Neural progenitor cell (in vitro differentiated cells): Measurements from ENCODE around the gene TMEM94.

Source experiments
- CTCF ChIP-seq: fragments of 200-600 bp; sonication (generic); IDR thresholded peaks from 2 replicates; pipeline ENCODE4 v1.5.1; 2017; ENCODE audit warnings: antibody characterized with exemption, mild to moderate bottlenecking
- EZH2 ChIP-seq: fragments of 200-600 bp; sonication (generic); IDR thresholded peaks from 2 replicates; pipeline ENCODE4 v1.6.1; 2017; ENCODE audit warnings: antibody characterized with exemption, mild to moderate bottlenecking, moderate library complexity

- TF ChIP-seq CTCF (no peak), EZH2 (no peak)
These were observed 57.2 kb downstream of the TMEM94 start for GRCh38 chr17:75513641-75514000.
